Measurements from ENCODE around the gene FBH1.

GRCh38 chr10:5902511-5903274 lies 12.7 kb downstream of the FBH1 start:
- TF ChIP-seq, protein P1, sequence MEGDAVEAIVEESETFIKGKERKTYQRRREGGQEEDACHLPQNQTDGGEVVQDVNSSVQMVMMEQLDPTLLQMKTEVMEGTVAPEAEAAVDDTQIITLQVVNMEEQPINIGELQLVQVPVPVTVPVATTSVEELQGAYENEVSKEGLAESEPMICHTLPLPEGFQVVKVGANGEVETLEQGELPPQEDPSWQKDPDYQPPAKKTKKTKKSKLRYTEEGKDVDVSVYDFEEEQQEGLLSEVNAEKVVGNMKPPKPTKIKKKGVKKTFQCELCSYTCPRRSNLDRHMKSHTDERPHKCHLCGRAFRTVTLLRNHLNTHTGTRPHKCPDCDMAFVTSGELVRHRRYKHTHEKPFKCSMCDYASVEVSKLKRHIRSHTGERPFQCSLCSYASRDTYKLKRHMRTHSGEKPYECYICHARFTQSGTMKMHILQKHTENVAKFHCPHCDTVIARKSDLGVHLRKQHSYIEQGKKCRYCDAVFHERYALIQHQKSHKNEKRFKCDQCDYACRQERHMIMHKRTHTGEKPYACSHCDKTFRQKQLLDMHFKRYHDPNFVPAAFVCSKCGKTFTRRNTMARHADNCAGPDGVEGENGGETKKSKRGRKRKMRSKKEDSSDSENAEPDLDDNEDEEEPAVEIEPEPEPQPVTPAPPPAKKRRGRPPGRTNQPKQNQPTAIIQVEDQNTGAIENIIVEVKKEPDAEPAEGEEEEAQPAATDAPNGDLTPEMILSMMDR (IDR thresholded peaks at IDR 0.05), result no peak
- no peak for TF ChIP-seq POLR2A (IDR thresholded peaks at IDR 0.05)
